Ovary (tissue), 3 donors: ENCODE results near the gene ZNF672.
A peak's percentile ranks its signal among the peaks of the same experiment; 100 is the strongest.

Experiments used
- EP300 ChIP-seq: sonication (generic); formaldehyde crosslinking; IDR thresholded peaks from one replicate; pipeline ENCODE4 v1.6.1; 2017; ENCODE audit warnings: antibody characterized with exemption
- POLR2A ChIP-seq: fragments of 450-650 bp; IDR thresholded peaks from one replicate; pipeline ENCODE4 v1.6.1; 2017; ENCODE audit warnings: antibody characterized with exemption, mild to moderate bottlenecking, moderate library complexity
- TF ChIP-seq, protein P1 (sequence below), 3 donors: fragments of 450-650 bp in 2 of 3; fragments of 200-600 bp in 1 of 3; IDR thresholded peaks; one replicate each; pipeline versions ENCODE4 v1.5.1 to v1.8.0; 2016 to 2022; ENCODE audit warnings: antibody characterized with exemption in 3 of 3, mild to moderate bottlenecking in 1 of 3
- donor health status: DM: no; HTN: no; CAD: no.

DNA sequence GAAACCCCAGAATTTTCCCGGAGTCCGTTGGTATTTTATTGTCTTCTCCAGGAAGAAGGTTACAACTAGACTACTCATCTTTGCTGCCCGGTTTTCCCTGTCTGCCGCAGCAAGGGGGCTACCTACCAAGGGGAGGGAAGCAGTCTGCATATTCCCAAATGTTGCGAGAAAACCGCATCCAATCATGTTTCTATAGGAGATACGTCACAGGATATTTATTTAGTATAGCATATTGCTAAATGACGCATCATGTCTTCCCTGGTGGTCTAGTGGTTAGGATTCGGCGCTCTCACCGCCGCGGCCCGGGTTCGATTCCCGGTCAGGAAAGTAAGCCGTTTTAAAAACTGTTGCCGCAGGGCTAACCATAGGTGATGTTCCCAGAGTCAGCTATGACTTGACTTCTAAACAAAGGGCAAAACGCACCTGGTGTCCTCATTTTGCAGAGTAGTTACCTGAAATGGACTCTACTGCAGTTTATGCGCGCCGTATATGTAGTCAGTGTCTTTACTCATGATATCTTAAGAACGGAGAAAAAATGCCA, 36.0 kb downstream of the ZNF672 start:
- TF ChIP-seq, protein P1, sequence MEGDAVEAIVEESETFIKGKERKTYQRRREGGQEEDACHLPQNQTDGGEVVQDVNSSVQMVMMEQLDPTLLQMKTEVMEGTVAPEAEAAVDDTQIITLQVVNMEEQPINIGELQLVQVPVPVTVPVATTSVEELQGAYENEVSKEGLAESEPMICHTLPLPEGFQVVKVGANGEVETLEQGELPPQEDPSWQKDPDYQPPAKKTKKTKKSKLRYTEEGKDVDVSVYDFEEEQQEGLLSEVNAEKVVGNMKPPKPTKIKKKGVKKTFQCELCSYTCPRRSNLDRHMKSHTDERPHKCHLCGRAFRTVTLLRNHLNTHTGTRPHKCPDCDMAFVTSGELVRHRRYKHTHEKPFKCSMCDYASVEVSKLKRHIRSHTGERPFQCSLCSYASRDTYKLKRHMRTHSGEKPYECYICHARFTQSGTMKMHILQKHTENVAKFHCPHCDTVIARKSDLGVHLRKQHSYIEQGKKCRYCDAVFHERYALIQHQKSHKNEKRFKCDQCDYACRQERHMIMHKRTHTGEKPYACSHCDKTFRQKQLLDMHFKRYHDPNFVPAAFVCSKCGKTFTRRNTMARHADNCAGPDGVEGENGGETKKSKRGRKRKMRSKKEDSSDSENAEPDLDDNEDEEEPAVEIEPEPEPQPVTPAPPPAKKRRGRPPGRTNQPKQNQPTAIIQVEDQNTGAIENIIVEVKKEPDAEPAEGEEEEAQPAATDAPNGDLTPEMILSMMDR (IDR thresholded peaks at IDR 0.05) = no peak
- TF ChIP-seq POLR2A (no peak), EP300 (peak; percentile 17)
